Neural progenitor cell (in vitro differentiated cells): Measurements from ENCODE around the gene SREBF1.

Source experiments
- CTCF ChIP-seq: fragments of 200-600 bp; sonication (generic); IDR thresholded peaks from 2 replicates; pipeline ENCODE4 v1.5.1; 2017; ENCODE audit warnings: antibody characterized with exemption, mild to moderate bottlenecking
- EZH2phosphoT487 ChIP-seq: fragments of 200-600 bp; sonication (generic); IDR thresholded peaks from 2 replicates; pipeline ENCODE4 v1.6.1; 2017; ENCODE audit warnings: antibody characterized with exemption

DNA sequence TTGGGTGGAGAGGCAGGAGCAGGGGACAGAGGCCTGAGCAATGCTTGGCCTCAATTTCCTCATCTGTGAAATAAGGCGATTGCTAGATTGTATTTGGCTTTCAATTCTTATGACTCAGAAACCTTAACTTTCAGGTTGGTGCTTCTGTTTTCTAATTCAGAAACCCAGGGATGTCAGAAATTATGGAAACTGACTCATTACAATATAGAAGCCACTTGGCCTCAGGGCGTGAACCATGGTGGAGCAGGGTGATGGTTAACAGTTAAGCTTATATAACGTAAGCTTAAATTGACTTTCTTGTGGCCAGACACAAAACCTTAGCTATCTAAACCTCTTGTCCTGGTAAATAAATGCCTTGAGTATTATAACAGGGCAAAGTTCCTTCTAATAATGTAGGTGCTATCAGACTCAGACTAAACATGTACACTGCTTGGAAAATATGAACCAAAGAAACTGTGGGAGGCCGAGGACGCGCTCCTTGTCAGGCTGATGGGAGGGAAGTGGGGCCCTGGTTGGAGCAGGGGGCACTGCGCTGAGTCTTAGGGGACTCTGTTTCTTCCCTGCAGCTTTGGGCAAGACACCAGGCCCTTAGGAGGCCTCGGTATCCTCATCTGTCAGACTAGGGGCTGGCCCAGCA lies 17.1 kb upstream of the SREBF1 start:
- TF ChIP-seq CTCF (no peak), EZH2phosphoT487 (no peak)
